Inferior parietal cortex (tissue), 1 donor: ENCODE measurements around the gene LAMB3.
A peak's percentile ranks its signal among the peaks of the same experiment; 100 is the strongest.

Experiments
- DNase-seq: peaks from one replicate; pipeline ENCODE4 v3.0.0-alpha.2; 2016; ENCODE audit errors: extremely low spot score

Gene LAMB3

DNA sequence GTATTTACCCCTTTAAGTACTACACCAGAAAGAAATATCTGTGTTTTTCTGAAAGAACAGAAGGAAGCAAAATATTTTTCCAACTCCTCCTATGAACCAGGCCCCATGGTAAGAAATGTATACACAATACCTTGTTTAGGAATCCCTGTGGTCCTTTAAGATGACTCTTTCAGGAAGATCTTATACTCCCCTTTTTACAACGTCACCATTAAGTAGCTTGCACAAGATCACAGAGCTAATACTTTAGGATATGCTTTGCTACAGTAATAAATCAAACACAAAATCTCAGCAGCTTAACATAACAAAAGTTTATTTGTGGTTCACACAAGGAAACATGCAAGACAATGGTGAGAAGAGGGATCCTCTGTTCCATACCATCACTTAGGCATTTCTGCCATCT is 8.8 kb upstream of the LAMB3 start:
- no peak for DNase-seq

- DNase-seq: no peak
These were observed 7.7 kb upstream of the LAMB3 start for GRCh38 chr1:209659909-209660308.

DNA sequence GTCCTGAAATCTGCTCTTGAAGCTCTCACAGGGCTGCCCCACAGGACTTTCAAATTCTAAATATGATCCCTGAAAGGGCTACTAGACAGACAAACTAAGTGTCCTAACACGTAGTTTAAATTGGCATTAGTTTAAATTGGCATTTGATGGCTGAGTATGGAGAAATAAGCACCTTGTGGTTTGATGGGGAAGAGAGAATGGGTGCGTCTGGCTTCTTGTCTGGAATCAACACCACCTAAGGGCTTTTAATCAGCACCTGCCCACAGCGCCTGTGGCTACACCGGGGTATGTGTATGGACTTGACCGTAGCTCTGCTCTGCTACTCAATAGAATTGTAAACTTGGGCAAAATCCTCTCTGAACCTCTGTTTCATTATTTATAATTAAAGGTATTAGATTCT is 5.7 kb upstream of the LAMB3 start:
- no peak for DNase-seq

GRCh38 chr1:209657140-209657879 is 5.1 kb upstream of the LAMB3 start:
- no peak for DNase-seq

DNA sequence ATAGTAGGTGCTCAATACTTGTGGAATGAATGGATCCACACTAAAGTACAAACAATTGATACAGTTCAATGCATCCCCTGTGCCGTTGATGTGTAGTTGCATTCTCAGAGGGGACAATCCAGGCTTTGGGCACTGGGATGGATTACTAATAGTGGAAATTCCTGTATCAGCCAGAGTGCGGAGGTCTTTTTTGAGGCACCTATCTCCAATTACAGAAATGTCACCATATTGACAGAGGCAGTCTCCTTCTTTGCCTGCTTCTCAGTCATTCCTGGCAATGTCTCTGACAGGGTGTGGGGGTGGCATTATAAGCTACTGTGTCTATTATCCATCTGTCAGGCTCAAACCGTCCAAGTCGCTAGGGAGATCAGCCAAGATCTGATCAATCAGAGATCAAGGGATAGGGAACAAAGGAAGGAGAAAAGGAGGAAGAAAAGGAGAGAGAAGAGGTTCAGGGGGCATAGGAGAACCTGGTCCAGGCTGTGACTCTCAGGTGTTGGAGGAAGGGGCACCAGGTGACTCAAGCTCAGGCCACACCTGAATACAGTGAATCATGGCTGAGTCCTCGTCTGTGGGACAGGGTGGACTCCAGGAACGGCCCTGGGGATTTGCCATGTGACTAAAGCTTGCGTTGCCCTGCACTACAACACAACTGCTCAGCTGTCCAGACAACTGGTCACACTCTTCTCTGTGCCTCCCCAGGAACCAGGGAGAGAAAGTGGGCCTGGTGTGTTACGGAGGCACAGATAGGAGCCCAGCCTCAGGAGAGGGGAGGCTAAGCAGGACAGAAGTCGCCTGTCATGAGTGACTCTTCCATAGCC is 3.4 kb upstream of the LAMB3 start:
- DNase-seq: no peak

- no peak for DNase-seq
These were observed 1.7 kb upstream of the LAMB3 start for GRCh38 chr1:209653915-209654351.

DNA sequence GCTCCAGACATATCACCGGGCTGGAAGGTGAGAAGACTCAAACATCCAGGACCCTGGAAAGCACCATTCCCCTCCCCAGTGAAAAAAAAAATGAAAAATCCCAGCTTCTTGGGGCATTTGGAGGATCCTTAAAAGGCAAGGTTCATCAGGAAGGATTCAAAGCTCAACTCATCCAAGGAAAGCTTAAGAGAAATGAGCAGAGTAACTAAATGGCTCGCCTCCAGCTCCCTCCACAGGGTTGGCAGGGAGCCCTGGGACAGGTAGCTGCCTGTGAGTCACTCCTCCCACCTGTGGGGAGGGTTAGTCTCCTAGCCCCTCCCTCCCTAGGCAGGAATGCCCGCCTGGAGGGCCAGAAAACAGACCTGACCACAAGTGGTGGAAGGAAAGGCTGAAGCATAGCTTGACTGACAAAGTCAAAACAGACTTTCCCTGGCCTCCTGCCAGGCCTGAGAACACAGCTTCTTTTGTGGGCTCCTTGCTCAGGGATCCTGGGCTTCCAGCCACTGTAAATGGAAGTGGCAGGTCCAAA is 712 bp upstream of the LAMB3 start:
- peak; percentile 90 for DNase-seq

DNA sequence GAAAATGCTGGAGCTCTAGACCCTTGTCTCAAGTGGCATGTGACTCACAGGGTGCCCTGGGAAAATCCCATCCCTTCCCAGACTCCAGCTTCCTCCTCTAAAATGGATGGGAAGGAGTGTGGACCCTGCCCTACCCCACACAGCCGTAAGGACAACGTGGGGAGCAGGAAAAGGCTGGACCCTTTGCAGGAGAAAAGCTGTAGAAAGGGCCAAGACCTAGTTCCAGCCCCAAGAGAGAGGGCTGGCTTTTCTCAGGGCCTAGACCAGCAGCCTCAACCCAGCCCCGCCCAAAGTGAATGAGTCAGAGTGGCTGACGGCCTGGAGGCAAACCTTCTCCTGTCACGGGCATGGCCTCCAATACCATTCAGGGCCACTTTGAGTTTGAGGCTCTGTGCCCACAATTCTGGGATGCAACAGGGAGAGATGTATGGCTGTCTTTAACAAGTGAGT is 1.1 kb downstream of the LAMB3 start:
- DNase-seq: no peak

DNA sequence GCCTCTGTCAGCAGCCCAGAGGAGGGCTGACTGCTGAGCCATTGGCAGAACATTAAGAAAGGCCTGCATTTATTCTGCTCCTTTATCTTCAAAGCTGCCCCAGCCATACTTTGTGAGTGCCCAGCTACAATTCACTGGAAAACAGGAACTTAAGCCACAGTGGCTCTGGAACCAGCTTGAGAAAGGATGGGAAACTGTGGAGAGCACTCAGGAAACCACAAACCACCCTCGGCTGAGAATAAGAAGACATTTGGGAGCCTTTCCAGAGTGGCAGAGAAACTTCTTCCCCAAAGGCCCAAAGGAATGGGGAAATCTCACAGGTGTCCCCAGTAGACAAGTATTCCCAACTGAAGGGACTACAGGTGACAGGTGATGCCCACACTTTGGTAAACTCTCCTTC is 1.8 kb downstream of the LAMB3 start:
- no peak for DNase-seq

DNA sequence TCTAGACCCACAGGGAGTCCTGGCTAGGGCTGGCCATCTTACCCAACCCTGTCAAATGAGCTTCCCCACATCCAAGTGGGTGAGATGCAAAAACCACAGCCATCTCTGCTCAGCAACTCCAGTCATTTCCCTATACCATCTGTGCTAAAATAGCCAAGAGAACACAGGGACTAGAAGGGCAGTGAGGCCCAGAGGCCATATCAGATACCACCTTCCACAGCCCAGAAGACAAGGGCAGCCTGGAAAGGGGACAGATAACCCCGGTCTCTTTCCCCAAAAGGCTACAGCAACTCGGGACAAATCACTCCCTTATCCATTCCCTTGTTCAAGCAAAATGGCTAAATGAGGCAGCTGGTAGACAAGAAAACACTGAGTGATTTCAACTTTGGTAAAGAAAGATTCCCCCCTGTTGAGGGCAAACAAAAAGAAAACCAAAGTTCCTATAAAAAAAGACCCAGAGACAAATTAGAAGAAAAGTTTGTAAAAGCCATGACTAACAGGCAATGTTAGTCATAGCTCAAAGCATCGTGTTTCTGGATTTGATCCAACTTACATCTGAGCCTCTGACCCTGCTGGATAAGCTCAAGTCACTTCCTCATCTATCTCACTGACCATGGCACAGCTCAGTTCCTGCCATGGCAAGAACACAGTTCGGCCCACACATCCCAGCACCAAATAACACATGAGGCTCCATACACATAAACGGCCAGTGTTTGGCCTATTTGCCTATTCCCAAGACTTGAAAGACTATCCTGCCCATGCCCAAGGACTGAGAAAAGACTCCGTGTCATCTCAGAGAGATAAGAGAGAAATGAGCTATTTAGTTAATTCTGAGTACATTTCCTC is 3.1 kb downstream of the LAMB3 start:
- no peak for DNase-seq

- DNase-seq: no peak
These were observed 3.9 kb downstream of the LAMB3 start for GRCh38 chr1:209648346-209648745.

DNA sequence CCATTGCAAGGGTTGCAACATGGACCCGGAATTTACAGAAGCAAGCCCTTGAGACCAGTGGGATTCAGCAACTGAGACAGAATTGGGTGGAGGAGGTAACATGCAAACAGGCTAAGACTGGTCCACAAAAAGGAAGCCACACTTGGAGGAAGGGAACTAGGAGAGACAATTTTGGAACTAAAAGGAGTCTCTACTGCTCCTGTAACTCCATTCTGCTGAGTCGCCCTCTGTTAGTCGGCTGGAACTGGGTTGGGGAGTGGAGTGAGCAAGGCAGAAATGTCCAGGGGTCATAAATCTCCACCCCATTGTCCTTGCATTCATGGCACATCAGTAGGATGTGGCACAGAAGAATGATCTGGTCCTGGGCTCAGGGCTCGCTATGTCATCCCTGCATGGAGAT is 5.1 kb downstream of the LAMB3 start:
- DNase-seq: no peak

- no peak for DNase-seq
These were observed 5.7 kb downstream of the LAMB3 start for GRCh38 chr1:209646558-209646957.

DNA sequence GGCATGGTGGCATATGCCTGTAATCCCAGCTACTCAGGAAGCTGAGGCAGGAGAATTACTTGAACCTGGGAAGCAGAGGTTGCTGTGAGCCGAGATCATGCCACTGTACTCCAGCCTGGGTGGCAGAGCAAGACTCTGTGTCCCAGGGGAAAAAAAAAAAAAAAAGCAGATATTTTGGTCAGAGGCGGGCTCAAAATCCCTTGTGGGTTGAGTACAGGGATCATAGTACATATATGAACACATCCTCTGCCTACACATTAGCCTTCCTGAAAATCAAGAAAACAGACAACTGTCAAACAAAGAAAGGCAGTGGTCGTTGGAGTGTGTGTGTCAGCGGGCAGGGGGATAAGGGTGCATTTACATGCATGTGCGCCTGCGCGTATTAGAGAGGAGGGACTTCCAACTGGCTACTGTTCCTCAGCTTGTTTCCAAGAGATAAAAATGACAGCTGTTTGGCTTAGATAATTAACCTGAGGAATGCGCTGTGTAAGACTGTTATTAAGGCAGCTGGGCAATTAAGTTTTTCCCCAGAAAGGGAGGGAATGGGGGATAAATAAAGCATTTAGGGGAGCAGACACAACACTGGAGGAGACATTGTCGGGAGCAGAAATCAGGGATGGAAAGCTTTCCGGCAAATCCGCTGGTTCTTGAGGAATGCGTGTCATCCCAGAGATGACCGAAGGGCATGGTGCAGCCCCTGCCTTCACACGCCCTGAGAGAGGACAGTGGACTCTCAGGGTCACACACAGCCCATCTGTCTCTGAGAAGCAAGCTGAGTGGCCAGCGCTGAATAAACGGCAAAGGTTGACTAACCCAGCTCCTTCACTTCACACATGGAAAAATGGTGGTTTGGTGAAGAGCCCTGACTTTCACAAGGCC is 6.4 kb downstream of the LAMB3 start:
- DNase-seq: no peak

GRCh38 chr1:209643285-209644020 is 8.8 kb downstream of the LAMB3 start:
- DNase-seq: peak; percentile 80

- DNase-seq: no peak
These were observed 9.4 kb downstream of the LAMB3 start for GRCh38 chr1:209642816-209643215.

DNA sequence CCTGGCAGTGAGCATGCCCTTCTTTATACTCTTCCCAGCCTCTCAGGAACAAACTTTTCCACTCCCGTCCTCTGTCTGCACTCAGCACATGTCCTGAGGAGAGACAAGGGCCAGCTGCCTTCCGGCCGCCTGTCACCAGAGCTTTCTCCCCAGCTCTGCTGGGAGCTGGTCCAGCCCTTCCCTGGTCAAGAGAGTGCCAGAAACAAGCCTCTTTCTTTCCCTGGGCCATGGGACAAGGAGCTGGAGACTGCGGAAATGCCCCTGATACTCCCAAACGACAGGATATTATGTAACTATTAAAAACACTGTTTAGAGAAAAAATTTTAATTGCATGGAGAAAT is 10.4 kb downstream of the LAMB3 start:
- DNase-seq: peak; percentile 73

DNA sequence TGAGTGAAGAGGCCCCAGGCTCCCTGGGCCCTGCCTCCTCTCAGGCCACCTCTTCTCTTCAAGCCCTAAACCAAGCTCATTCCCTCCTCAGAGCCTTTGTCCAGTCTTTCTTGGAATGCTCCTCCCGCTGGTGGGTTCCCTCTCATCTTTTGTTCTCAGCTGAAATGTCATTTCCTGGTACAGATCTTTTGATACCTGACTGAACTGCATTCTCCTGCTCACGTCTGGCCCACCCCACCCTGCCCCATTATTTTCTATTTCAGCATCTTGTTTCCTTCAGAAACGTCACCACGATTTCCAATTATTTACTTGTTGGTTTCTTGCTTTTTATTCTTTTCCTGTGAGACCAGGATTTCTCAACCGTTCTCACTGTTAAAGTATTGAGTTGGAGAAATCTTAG is 16.4 kb downstream of the LAMB3 start:
- DNase-seq: no peak

DNA sequence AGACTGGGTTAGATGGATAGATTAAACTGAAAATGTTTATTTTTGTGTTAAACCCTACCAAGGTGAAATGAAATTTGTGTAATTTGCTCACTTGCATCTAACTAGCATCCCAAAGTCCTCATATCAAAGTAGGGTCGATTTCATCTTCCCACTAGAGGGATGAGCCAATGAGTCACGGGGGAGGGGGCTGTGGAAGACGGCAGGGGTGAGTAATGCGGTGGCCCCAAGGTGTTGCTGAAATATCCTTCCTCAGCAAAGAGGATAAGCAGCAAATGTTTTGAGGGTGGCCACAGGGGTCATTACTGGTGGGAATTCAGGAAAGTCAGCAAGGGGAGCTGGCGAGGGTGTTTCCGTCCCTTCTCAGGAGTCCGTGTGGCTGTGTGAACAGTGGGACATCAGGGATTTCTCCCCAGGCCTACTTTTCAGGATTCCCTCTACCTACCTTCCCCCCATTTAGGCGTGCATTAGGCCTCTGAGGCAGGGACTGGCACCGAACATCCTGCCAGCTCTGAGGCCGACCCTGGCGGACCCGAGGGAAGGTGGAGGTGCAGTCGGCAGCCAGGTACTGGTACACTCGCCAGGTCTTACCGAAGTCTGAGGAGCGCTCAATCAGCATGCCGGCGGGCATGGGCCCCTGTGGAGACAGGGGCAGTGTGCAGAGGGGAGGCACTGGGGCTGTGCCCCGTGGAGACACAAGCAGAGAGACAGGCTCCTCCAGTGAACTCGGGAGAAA is 18.1 kb downstream of the LAMB3 start:
- DNase-seq: no peak
